Caki2 (cell line): ENCODE measurements around the gene MCEMP1. TPM values are rescaled to one million over a fixed set of nuclear protein-coding genes. Genes with fewer than 3 reads are reported as not detected.
"Not testable (repeated sequence)": the region's sequence is repeated elsewhere in the genome, so short reads cannot be mapped to it uniquely, and the experiment has no call there.

Source experiments
- DNase-seq: peaks from one replicate; pipeline ENCODE4 v3.0.0-alpha.2; 2015; ENCODE audit warnings: low read depth
- in situ Hi-C: cut with HindIII; loops from 2 replicates; pipeline ENCODE4 v1.10.0; 2016; ENCODE audit warnings: low sequenced_read_pairs, low pct_unique_long_range_greater_than_20kb, mixed read lengths
- total RNA-seq: library from RNA; depleted of rRNA; stranded (reverse); fragments of >200 nt; shearing (Covaris generic); gene quantifications from 2 replicates; pipeline ENCODE4 v1.2.3, GENCODE V29; 2014; ENCODE audit warnings: low replicate concordance

The MCEMP1 gene
- total RNA-seq, 1 experiment from 2014 or later, result not detected

GRCh38 chr19:7642295-7643030, 34.4 kb upstream of the MCEMP1 start:
- in situ Hi-C loops, result no loop called here
- no peak for DNase-seq

DNA sequence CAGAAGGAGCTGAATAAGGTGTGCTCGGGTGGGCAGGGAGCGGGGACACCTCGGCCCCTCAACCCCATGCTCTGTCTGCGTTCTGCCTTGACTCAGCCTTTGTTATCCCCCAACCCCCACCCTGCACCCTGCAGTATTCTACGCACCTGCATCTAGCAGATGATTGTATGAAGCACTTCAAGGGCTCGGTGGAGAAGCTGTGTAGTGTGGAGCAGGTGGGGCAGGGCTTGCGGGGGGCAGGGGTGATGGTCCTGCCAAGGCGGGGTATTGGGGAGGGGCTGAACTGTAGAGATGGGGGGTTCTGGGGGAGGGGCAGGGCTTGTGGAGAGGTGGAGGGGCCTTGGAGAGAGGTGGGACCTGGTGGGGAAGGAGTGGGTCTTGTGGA, 33.9 kb upstream of the MCEMP1 start:
- no peak for DNase-seq
- in situ Hi-C loops, result no loop called here

GRCh38 chr19:7643629-7644549, 33.0 kb upstream of the MCEMP1 start:
- DNase-seq, result peak; percentile 44
- in situ Hi-C loops, result not testable (repeated sequence)

- in situ Hi-C loops, result no loop called here
- no peak for DNase-seq
Measured at GRCh38 chr19:7644550-7644877, 32.4 kb upstream of the MCEMP1 start.

DNA sequence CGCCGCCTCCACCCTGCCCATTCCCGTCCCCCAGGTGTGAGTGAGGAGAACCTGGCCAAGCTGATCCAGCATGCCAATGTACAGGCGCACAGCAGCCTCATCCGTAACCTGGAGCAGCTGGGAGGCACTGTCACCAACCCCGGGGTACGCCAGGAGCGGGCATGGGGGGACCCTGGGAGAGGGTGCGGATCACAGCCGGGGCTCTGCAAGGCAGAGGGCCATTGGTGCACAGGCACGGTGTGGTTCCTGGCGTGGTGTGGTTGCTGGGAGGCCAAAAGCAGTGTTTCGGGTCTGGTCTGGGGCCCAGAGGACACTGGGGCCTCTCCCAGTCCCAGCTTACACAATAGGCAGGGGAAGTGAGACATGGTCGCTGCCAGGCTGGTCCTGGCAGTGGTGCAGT, 31.7 kb upstream of the MCEMP1 start:
- in situ Hi-C loops, result no loop called here
- DNase-seq, result no peak

- DNase-seq, result no peak
- in situ Hi-C loops, result no loop called here
Measured at GRCh38 chr19:7645656-7646425, 31.0 kb upstream of the MCEMP1 start.

GRCh38 chr19:7646426-7646700, 30.5 kb upstream of the MCEMP1 start:
- in situ Hi-C loops, result no loop called here
- DNase-seq, result no peak

DNA sequence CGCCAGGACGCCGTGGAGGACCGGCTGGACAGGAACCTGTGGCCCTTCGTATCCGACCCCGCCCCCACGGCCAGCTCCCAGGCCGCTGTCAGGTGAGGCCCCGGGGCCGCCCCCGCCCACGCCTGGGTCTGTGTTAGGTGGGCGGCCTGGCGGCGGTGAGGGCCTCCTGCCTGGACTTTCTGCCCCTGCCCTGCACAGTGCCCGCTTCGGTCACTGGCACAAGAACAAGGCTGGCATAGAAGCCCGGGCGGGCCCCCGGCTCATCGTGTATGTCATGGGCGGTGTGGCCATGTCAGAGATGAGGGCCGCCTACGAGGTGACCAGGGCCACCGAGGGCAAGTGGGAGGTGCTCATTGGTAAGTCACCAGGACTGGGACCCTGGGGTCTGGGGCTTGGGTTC, 29.7 kb upstream of the MCEMP1 start:
- in situ Hi-C loops, result no loop called here
- DNase-seq, result no peak

GRCh38 chr19:7648265-7649014, 28.4 kb upstream of the MCEMP1 start:
- in situ Hi-C loops, result no loop called here
- no peak for DNase-seq

DNA sequence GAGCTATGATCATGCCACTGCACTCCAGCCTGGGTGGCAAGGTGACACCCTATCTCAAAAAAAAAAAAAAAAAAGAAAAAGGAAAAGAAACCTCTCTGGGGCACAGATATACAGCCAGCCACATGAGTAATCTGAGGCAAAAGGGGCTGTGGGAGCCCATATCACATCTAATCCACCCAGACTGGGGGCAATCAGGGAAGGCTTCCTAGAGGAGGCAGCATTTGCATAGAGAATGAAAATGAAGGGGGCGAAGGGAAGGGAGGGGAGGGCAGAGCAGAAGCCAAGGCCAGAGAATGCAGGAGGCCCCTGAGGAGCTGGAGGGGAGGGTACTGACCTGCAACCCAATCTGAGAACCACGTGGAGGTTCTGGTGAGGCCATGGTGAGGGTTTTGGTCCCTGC, 26.7 kb upstream of the MCEMP1 start:
- in situ Hi-C loops, result no loop called here
- no peak for DNase-seq

DNA sequence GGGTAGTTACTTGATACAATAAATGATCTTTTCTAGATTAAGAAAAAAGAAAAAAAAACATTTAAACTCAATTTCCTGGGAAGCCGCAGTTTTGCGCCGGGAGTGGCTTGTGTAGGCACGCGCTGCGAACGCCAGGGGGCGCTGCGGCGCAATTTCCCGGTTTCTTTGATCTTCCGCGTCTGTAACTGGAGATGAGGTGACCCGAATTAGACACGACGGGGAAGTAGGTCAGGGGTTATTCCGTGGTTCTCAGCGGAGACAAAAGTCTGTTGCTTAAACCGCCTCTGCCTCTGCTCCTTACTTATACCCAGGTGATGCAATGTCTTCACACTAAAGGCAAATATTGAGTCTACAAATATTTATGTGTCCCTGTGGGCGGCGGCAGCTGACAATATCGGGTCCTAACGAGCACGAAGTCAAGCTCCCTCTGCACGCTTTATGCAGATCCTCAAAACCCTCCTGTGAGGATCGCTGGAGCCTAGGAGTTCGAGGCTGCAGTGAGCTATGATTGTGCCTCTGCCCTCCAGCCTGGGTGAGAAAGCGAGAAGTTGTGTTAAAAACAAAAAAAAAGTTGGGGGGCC, 24.7 kb upstream of the MCEMP1 start:
- in situ Hi-C loops, result no loop called here

DNA sequence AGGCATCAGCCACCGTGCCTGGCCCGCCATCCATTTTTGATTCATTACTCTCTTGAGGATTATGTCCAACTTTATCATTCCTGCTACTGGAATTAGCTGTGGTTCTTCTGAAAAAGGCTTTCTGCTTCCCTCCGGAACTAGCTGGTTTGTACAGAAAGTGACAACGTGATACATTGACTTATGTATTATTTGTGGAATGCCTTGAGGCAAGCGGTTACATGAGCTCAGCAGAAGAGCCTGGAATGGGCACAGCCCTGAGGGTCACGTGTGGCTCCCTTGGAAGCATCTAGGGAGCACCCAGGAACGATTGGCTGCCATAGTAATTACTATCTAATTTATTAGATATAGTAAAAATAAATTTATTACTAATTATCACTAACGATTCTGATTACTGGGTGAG, 22.5 kb upstream of the MCEMP1 start:
- no peak for DNase-seq
- in situ Hi-C loops, result no loop called here

More for the DNA sequence above, 24.7 kb upstream of the MCEMP1 start:
- peak; percentile 68 for DNase-seq

DNA sequence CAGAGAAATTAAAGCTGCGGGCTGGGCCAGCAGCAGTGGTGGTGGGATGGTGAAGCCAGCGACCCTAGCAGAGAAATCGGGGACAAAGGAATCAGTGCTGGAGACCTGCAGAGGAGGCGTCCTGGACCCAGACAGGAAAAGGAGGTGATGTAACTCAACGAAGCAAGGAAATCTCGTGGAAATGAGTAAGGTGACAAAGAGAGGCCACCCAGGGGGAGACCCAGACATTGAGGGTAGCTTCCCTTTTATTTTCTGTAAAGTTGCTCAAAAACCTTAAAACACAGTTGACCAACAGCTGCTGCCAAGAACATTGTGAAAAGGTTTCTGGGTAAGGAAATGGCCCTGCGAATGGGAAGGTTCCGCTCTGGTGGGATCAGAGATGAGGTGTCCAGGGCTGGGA, 21.3 kb upstream of the MCEMP1 start:
- DNase-seq, result no peak
- in situ Hi-C loops, result no loop called here

DNA sequence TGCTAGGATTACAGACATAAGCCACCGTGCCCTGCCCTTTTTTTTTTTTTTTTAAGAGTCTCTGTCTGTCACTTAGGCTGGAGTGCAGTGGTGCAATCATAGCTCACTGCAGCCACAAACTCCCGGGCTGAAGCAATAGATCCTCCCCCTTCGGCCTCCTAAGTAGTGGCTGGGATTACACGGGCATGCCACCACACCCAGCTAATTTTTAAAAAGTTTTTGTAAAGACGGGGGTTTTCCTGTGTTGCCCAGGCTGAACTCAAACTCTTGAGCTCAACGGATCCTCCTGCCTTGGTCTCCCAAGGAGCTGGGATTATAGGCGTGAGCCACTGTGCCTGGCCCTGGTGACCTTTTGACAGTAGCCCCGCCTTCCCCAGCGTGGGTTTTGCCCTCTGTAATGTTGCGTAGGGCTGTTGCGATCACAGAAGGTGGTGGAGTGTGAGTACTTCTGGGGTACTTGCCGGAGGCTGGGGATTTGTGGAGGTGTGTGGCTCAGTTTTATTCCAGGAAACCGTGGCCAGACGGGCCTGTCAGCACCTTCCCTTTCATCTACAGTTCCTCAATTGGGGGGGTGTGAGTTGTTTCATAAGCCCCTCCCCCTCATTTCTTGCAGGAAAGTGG, 19.6 kb upstream of the MCEMP1 start:
- in situ Hi-C loops, result no loop called here
- no peak for DNase-seq

DNA sequence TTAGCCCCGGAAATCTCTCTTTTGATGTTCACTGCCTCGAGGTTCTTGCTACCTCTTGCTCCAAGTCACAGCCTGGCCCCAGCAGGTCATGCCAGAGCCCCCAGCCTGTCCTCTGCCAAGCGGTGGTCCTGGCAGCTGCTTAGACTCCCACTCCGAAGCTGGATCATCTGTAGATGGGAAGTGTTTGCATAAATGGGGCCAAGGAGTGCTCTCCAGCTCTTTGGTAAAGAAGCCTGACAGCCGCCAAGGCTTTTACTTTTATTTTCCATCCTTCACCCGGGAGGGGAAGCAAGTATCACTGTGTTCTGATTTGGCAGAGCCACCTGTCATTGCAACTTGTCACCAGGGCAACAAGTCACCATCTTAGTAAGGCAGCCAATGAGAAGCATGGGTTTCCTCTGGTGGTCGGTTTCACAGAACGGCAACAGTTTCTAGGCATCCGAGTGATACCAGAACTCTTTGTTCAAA, 18.6 kb upstream of the MCEMP1 start:
- DNase-seq, result no peak
- in situ Hi-C loops, result no loop called here

GRCh38 chr19:7661744-7662538, 14.9 kb upstream of the MCEMP1 start:
- in situ Hi-C loops, result no loop called here

GRCh38 chr19:7662657-7663056, 14.2 kb upstream of the MCEMP1 start:
- DNase-seq, result no peak
- in situ Hi-C loops, result no loop called here

More at GRCh38 chr19:7661744-7662538, 14.9 kb upstream of the MCEMP1 start:
- no peak for DNase-seq
